NOMO-1 treated with dmso at 0.1 percent for 144 hours (cell line): ENCODE measurements around the gene MDH2.
"Not testable (repeated sequence)": the region's sequence is repeated elsewhere in the genome, so short reads cannot be mapped to it uniquely, and the experiment has no call there.

ENCODE experiments used
- DNase-seq: peaks from one replicate; lab custom pipeline; 2025; ENCODE audit not compliant: unreplicated experiment; lab: John Stamatoyannopoulos, UW

MDH2 gene

GRCh38 chr7:76108540-76109233, 60.8 kb downstream of the MDH2 start:
- DNase-seq, result no peak

DNA sequence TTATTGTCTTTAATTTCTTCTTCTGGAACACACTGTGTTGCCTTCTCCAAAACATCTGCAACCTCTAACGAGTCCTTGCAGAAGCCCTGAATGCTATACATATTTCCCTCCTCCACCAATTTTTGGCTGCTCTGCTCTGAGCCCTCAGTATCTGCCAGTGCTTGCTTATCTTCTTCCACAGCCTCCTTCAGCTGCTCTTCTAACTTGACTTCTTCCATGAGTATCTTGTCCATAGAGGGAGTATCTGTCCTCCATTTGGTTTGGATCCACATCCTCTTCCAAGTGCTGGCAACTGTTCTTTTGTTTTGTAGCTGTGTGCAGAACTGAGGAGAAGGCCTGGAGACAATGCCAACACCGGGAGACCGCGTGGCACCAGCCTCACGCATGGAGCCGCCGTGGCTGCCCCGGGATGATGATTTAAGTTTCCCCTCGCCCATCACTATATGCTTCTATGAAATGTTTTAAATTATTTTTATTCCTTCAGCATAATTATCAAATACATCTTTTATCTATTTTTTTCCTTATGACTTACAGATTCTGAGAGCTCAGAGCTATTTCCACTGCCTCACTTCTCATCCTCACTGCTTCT, 65.2 kb downstream of the MDH2 start:
- not testable (repeated sequence) for DNase-seq

GRCh38 chr7:76114742-76115141, 66.8 kb downstream of the MDH2 start:
- not testable (repeated sequence) for DNase-seq
